PFSK-1 (cell line): Measurements from ENCODE around the gene TBX2.

ENCODE experiments used
- FOXP2 ChIP-seq: optimal IDR thresholded peaks from 2 replicates; pipeline ENCODE3; 2011; ENCODE audit warnings: borderline replicate concordance, control low read depth, inconsistent platforms; ENCODE audit not compliant: insufficient read depth; ENCODE audit errors: extremely low read length, extremely low read depth
- POLR2AphosphoS5 ChIP-seq: IDR thresholded peaks from 2 replicates; pipeline ENCODE4 v1.6.1; 2012; ENCODE audit warnings: low read depth, mild to moderate bottlenecking, control low read depth, low read length, moderate library complexity
- SIN3A ChIP-seq: IDR thresholded peaks from 2 replicates; pipeline ENCODE4 v1.6.1; 2012; ENCODE audit warnings: mild to moderate bottlenecking, low read length, moderate library complexity, borderline replicate concordance; ENCODE audit not compliant: insufficient read depth
- TF ChIP-seq, protein P1 (sequence below), 2 experiments: IDR thresholded peaks; 2 replicates each; pipeline versions ENCODE4 v1.6.1 to v1.8.0; 2011 to 2012; ENCODE audit warnings: low read depth in 2 of 2, low read length in 2 of 2, control low read depth in 1 of 2, inconsistent platforms in 1 of 2, mild to moderate bottlenecking in 1 of 2, moderate library complexity in 1 of 2; ENCODE audit not compliant: insufficient read depth in 1 of 2

DNA sequence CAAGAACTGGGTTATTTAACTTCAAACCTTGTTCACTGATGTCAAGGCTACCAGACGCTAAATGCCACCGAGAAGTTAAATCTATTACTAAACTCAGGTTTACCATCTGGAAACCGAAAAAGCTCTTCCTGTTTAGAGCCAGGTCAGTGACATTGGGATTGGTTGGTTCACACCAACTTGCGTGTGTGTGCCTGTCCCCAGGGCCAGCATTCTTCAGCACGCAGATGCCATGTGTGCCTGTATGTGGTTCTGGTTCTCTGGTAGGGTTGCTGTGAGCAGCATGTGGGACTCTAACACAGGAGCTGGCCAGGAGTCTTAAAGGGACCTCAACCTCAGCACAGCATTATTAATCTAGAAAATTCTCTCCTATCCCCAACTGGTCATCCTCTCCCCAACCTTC is 18.1 kb upstream of the TBX2 start:
- TF ChIP-seq POLR2AphosphoS5 (no peak), FOXP2 (no peak), SIN3A (no peak)
- TF ChIP-seq, protein P1, sequence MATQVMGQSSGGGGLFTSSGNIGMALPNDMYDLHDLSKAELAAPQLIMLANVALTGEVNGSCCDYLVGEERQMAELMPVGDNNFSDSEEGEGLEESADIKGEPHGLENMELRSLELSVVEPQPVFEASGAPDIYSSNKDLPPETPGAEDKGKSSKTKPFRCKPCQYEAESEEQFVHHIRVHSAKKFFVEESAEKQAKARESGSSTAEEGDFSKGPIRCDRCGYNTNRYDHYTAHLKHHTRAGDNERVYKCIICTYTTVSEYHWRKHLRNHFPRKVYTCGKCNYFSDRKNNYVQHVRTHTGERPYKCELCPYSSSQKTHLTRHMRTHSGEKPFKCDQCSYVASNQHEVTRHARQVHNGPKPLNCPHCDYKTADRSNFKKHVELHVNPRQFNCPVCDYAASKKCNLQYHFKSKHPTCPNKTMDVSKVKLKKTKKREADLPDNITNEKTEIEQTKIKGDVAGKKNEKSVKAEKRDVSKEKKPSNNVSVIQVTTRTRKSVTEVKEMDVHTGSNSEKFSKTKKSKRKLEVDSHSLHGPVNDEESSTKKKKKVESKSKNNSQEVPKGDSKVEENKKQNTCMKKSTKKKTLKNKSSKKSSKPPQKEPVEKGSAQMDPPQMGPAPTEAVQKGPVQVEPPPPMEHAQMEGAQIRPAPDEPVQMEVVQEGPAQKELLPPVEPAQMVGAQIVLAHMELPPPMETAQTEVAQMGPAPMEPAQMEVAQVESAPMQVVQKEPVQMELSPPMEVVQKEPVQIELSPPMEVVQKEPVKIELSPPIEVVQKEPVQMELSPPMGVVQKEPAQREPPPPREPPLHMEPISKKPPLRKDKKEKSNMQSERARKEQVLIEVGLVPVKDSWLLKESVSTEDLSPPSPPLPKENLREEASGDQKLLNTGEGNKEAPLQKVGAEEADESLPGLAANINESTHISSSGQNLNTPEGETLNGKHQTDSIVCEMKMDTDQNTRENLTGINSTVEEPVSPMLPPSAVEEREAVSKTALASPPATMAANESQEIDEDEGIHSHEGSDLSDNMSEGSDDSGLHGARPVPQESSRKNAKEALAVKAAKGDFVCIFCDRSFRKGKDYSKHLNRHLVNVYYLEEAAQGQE (IDR thresholded peaks at IDR 0.05; ENCODE audit: insufficient read depth in 1 of 2, low read depth in 2 of 2, low read length in 2 of 2), result no peak
